ENCODE data around the gene TTC14.

DNA sequence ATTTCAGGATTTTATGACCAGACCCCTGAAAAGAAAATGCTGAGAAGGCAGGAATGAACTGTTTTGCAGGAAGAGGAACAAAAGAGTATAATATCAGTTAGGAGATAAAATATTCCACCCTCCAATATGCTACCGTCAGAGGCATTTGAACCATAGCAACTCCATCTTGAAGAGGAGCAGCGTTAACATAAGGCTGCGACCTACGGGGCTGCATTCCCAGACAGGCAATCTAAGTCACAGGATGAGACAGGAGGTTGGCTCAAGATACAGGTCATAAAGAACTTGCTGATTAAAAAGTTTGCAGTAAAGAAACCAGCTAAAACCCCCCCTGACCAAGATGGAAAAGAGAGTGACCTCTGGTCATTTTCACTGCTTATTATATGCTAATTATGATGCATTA lies 54.4 kb downstream of the TTC14 start:
- TF ChIP-seq CREM (IDR thresholded peaks at IDR 0.05; ENCODE audit: low read depth), result no peak
- no peak for TF ChIP-seq ZNF609 (CRISPR knock-in tag; IDR thresholded peaks at IDR 0.05; ENCODE audit: borderline replicate concordance)
- TF ChIP-seq, protein P1, sequence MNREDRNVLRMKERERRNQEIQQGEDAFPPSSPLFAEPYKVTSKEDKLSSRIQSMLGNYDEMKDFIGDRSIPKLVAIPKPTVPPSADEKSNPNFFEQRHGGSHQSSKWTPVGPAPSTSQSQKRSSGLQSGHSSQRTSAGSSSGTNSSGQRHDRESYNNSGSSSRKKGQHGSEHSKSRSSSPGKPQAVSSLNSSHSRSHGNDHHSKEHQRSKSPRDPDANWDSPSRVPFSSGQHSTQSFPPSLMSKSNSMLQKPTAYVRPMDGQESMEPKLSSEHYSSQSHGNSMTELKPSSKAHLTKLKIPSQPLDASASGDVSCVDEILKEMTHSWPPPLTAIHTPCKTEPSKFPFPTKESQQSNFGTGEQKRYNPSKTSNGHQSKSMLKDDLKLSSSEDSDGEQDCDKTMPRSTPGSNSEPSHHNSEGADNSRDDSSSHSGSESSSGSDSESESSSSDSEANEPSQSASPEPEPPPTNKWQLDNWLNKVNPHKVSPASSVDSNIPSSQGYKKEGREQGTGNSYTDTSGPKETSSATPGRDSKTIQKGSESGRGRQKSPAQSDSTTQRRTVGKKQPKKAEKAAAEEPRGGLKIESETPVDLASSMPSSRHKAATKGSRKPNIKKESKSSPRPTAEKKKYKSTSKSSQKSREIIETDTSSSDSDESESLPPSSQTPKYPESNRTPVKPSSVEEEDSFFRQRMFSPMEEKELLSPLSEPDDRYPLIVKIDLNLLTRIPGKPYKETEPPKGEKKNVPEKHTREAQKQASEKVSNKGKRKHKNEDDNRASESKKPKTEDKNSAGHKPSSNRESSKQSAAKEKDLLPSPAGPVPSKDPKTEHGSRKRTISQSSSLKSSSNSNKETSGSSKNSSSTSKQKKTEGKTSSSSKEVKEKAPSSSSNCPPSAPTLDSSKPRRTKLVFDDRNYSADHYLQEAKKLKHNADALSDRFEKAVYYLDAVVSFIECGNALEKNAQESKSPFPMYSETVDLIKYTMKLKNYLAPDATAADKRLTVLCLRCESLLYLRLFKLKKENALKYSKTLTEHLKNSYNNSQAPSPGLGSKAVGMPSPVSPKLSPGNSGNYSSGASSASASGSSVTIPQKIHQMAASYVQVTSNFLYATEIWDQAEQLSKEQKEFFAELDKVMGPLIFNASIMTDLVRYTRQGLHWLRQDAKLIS (CRISPR knock-in tag; IDR thresholded peaks at IDR 0.05), result no peak

All from K562 (cell line).